NCI-H748 (cell line): ENCODE measurements around the gene FEV.

Experiments used
- DNase-seq: peaks from one replicate; lab custom pipeline; 2025; ENCODE audit not compliant: unreplicated experiment; lab: John Stamatoyannopoulos, UW

Gene FEV

DNA sequence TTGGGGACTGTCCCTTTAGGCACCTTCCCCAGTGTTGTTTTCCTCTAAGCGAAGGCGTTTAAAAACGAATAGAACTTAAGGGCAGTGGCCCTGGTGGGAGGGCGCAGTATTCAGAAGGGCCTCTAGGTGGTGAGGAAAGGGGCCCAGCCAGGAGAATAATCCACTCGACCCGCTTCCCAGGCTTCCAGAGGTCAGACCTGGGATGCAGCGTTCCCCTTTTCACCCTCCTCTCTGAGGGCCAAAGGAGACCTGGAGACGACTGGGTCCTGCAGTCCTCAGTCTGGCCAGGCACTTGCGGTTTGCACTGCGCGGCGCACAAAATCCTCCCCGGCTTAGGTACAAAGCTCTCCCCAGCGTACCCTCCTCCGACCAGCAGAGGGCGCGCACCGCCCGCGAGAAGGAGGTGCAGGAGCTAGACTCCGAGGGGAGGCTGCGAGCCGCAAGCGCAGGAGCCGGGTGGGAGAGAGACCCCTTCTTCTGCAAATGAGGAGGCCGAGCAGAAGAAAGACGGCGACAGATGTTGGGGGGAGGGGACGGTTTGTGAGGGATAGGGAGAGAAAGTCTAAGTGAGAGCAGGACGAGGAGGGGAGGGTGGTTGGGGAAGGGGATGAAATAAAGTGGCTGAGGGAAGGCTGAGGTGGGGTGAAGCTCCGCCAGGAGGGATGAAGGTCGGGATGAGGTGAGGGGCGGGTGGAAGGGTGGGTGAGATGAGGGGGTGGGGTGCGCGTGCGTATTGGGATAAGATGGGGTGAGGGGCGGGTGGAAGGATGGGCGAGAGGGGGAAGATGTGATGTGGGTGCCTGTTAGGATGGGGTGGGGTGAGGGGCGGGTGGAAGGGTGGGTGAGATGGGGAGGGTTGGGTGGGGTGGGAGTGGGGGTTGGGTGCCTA lies 4.9 kb downstream of the FEV start:
- peak; percentile 90 for DNase-seq

DNA sequence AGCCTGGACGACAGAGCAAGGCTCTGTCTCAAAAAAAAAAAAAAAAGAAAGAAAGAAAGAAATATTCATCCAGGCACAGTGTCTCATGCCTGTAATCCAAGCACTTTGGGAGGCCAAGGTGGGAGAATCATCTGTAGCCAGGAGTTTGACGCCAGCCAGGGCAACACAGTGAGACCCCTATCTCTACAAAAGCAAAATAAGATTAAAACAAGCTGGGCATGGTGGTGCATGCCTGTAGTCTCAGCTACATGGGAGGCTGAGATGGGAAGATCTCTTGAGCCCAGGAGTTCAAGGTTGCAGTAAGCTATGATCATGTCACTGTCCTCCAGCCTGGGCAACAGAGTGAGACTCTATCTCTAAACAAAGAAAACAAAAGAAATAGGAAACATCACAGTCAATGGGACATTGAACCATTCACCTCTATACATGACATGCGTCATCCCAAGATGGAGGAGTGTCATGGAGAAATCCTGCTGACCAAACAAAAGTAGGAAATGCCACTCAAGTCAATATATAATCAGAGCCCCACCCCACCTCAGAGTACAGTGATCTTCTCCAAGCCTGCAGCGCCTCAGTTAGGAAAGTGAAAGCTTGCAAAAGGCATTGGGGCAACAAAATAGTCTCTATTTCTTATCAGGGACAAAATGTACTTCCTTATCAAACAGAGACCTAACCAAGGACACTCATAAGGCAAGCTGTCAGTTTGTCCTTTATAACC lies 9.8 kb downstream of the FEV start:
- no peak for DNase-seq

DNA sequence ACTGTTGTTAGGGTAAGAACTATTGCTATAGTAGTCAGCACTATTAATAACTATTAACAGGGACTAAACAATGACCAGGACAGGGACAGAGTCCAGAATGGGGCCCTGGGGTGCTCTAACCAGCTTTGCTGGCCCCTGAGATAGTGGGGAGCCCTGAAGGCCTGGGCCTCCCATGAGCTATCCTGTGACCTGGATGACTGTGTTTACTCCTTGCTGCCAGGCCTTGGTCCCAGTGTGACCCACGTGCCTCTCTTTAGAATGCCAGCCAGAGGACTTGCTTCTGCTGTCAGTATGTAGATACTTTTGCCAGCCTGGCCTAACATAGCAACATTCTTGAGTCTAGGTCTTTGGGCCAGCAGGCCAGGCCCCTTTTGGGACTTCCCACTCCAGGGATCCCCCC lies 14.1 kb downstream of the FEV start:
- no peak for DNase-seq

DNA sequence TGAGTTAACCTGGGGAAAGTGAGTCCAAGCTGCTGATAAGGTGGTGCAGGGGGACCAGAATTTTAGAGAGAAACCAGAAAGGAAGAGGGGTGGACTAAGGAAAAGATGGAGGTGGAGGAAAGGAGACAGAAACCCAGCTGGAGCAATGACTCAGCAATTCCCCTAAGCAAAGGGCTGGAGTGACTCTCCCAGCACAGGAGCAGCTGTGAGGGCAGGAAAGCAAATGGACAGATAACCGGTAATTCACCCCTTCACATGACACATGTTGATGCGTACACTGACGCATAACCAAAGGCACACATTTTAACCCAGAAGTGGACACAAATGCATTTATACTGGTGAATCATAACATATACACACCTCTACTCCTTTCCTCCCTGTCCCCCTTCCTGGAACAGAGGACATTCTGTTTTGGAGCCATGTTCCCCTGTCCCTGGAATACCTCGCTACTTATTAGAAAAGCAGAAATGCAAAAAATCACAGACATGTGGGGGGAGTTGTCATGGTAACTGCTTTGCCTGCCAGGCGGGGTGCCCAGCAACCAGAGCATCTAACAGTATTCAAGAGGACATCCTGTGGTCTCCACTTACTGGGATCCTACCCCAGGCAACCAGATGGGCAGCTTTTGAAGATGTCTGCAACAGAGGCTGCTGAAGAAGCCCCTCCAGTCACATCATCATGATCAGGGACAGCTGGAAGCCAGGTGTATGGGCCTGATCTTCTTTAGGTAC lies 20.8 kb downstream of the FEV start:
- DNase-seq, result peak; percentile 71

DNA sequence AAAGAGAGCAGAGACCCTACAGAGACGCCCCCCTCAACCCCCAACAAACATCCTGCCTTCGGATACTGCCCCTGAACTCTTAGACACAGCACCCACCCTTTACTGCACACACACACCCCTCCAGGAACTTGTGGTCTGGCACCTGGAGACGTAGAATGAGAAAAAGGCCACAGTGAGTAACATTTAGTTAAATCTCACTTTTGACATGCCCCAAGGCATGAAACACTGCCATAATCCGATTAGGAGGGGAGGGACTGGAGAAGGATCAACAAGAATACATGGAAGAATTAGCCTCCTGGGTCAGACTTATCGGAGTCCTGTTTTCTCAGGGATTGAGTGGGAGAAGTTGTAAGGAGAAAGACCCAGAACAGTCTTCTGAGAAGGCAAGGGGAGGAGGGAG lies 21.4 kb downstream of the FEV start:
- DNase-seq, result no peak

DNA sequence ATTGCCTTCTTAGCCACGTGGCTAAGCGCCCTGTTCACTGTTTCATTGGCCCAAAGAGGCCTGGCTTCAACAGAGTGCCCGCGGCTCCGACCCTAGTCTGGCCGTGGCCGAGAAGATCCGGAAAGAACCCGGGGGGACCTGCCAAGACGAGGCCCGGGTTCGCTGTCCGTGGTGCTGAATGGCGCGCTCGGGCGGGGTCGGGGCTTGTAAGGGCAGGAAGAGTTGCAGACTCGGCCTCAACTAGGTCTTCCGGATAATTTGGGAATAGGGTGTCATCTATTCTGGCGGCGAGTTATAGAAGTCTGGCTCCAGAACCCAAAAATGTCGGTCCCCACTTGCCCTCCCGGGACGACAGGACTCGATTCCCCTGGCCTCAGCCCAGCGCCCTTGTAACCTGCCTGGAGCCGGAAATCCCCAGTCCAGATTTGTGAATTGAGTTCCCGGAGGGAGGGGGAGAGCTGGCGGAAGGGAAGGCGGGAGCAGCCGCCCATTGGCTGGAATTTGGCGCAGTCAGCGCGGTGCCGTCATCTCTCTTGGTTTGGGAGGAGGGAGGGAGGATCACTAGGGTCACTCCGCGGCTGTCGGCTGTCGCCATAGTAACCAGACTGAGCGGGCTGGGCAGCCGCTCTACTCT lies 22.0 kb downstream of the FEV start:
- peak; percentile 98 for DNase-seq

DNA sequence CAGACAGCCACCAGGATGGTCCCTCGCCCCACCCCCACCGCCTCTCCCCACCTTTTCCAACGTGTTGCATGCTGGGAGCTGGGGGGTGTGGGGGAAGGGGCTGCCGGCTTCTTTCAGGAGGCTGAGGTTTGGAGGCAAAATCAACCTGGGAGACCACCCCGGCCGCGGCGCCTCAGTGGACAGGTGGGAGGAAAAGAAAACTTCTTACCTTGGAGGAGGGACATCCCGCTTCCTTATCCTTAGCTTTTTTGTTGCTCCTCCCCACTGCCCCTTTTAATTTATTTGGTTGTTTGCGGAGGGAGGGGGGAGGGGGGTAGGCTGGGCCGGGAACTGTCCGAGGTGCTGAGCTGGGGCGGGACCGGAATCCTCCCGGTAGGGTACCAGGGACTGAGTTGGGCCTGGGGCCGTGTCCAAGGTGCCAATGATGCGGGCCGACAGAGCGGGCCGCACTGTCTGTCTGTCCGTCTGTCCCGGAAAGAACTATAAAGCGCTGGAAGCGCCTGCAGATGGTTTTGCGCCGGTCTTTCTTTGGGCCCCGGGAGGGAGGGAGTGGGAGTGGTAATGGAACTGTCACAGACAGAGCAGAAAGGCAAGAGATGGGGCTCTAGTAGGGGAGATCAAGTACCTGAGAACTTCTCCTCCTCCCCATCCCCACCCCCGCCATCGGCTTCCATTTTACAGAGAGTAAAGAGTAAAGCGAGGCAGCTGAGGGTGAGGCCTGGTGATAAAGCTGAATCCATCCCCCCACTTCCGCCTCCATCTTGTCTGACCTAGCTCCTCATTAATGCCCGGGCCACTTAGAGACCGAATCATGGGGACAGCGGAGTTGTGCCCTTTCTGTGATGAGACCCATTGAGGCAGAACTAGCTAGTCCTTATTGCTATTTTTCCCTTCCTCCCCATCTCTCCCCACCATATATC lies 23.1 kb downstream of the FEV start:
- peak; percentile 81 for DNase-seq

DNA sequence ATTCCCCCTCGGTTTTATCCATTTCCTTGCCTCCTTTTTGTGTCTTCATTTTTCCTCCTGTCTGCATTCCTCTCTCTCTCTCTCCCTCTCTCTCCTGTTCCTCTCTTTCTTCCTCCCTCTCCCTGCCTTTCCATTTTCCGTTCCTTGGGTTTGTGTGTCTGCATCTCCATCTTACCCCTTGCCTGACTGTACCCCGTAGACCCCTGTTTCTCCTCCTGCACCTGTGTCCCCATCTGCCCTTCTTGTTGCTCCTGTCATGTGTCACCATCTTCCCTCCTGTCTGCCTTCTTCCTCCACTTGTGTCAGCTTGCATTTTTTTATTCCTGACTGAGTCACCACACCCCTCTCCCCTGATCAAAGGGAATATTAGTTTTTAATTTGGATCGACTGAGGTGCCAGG lies 23.8 kb downstream of the FEV start:
- DNase-seq, result no peak

DNA sequence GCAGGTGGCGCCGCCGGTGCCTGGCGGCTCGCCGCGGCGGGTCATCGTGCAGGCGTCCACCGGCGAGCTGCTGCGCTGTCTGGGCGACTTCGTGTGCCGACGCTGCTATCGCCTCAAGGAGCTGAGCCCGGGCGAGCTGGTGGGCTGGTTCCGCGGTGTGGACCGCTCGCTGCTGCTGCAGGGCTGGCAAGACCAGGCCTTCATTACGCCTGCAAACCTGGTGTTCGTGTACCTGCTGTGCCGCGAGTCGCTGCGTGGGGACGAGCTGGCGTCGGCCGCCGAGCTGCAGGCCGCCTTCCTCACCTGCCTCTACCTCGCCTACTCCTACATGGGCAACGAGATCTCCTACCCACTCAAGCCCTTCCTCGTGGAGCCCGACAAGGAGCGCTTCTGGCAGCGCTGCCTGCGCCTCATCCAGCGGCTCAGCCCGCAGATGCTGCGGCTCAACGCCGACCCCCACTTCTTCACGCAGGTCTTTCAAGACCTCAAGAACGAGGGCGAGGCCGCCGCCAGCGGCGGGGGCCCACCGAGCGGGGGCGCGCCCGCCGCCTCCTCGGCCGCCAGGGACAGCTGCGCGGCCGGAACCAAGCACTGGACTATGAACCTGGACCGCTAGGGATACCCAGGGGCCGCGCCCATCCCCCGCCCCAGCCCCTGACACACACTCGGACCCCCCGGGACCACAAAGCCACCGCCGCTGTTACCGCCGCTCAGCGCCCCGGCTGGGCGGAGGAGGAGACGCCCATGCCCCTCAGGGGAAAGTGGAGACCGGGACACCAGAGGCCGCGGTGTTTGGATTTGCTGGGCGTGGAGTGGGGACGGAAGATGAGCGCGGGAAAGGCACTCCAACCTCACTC lies 24.4 kb downstream of the FEV start:
- peak; percentile 74 for DNase-seq

DNA sequence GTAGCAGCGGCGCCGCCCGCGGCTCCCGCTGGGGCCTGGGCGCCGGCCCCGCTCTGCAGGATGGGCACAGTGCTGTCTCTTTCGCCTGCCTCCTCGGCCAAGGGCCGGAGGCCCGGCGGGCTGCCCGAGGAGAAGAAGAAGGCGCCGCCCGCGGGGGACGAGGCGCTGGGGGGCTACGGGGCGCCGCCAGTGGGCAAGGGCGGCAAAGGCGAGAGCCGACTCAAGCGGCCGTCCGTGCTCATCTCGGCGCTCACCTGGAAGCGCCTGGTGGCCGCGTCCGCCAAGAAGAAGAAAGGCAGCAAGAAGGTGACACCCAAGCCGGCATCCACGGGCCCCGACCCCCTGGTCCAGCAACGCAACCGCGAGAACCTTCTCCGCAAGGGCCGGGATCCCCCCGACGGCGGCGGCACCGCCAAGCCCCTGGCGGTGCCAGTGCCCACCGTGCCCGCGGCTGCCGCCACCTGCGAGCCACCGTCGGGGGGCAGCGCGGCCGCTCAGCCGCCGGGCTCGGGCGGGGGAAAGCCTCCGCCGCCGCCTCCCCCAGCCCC lies 25.1 kb downstream of the FEV start:
- DNase-seq, result peak; percentile 75

DNA sequence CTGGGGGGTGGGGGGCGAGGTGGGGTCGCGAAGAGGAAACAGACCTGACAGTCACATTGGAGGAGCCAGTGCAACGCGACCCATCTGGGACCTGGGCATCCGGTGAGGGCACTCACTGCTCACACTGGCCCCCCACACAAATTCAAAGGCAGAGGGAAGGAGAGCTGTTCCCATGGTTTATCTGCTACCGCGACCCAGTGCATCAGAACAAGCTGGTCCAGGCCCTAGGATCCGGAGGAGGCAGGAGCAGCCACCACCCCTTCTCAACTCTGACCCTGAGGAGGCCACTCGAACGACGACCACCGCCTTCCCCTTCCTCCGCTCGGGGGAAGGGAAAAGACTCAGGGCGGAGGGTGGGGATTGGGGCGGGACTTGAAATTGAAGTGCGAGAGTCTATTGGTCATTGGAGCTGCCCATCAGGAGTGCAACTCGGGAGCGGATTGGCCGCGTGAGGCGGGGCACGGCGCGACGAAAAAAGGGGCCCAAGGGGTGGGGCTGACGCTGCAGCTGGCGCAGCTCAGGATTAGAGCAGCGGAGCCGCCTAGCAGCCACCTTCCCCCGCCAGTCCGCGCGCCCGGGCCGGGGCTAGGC lies 25.7 kb downstream of the FEV start, which contains the start of gene CDK5R2:
Gene CDK5R2 (plus strand): TSS at position 526 of the 591 bp plus-strand sequence. CDS start 155 bp downstream, outside the sequence.
- DNase-seq, result peak; percentile 97

DNA sequence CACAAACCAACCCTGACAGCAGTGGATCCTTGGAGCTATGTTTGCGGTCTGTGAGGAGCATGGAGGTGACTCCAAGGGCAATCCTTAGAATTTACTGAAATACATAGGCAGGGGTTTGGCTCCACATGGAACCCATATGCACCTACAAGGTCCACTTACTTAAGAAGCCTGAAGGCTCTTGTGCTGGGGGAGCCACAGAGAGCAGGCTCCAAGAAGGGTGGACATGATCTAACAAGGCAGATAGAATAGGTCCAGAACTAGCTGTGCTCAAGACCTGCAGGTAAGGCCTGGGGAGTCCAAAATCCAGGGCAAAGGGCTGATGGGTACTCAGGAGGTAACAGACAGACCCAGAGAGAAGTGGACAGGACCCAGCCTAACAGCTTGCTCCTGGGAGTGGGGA lies 26.7 kb downstream of the FEV start:
- no peak for DNase-seq

DNA sequence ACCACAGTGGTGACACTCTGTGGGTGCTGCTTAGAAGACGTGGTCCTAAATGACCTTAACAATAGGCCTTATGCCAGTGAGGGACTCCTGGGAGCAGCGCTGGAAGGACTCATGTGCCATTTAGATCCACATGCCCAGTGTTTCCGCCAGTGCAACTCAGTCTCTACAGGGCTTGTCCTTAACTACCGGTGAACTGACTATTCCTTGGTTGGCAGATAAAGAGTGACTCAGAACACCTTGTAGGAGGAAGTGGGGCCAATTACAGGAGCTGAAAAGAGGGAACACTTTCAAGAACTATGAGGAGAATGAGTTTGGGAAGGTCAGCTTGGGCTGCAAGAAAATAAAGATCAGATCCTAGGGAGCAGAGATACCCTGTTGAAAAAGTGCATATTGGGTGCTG lies 27.3 kb downstream of the FEV start:
- no peak for DNase-seq

DNA sequence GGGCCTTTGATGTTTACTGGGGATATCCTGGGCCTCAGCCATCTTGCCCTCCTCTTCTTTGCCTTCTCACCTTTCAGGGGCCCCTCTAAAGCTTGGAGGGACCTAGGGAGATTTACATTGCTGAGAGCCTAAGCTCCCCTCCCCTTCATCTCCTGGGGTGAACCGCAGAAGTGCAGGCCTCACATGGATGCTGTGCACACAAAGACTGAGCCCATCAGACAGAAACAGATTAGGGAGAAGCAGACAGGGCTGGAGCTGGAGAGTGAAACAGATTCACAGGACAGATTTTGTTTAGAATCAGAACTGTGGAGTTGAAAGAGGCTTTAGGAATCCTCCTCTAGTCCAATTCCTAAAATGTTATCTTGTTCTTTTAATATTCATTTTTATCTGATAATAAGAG lies 28.9 kb downstream of the FEV start:
- DNase-seq, result no peak

DNA sequence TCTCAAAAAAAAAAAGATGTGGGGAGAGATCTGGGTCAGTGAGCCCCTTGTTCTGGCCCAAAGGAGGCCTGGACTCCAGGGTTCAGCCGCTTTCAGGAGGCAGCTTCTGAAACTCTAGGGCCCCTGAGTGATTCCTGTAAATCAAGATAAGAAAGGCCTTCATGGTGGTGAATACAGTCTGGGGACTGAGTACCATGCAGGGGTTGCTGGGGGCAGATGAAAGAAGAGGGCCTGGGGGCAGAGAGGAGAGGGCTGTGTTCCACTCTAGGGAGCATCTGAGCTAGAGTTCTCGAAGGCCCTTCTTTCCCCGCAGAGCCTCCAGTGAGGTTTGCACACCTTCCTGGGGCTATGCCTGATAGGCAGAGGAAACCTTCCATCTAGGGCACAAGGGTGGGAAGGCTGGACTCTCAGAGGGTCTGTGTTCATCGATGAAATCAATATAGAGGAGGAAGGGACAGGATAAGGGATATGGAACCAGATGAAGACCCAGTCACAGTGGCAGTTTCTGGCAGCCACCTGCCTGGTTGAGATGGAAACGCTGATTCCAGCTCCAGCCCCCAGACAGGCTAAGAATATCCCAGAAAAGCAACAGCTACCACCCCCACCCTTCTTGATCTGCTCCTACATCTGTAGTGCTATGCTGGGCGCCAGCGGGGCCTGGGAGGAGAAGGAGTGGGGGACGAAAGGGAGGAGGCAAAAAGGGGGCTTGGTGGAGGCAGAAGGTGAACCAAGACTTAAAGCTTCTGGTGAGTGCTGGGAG lies 30.3 kb downstream of the FEV start:
- no peak for DNase-seq

DNA sequence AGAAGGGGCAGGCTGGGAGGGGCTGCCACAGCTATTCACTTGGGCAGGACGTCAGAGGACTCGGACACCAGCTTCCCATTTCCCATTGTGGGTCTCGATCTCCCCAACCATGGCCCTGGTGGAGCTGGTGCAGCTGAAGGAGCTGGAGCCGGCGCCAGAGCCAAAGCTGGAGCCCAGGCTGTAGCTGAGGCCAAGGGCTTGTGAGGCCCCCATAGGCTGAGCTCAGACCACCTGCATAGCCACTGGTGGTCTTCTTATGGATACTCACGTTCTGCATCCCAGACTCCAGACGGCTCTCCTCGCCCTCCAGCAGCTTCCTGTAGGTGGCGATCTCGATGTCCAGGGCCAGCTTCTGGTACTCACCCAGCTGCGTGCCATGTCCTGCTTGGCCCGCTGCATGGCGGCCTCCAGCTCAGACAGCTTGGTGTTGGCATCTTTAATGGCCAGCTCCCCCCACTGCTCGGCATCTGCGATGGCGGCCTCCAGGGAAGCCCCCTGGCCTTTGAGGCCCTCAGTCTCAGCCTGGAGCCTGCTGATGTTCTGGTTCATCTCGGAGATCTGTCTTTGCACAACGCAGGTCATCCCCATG lies 31.5 kb downstream of the FEV start:
- no peak for DNase-seq

DNA sequence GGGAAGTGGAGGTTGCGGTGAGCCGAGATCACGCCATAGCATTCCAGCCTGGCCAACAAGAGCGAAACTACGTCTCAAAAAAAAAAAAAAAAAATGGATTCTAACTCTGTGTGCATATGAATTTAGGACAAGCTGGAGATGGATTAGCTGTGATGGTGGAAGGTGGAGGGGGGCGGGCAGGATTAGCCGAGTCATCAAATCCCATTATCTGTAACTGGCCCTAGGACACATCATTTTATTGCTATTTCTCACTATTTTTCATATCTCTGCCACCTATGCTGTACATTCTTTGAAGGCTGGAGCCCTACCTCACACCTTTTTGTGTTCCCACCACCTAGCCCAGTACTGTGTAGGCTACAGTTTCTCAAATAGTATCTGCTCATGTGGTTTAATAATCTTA lies 32.8 kb downstream of the FEV start:
- DNase-seq, result no peak
